GM18526 (cell line): ENCODE results near the gene EIF6.

Experiments used
- POLR2A ChIP-seq: IDR thresholded peaks from 3 replicates; pipeline ENCODE4 v1.6.1; 2011; ENCODE audit not compliant: insufficient read length; ENCODE audit errors: extremely low read depth

Gene EIF6

DNA sequence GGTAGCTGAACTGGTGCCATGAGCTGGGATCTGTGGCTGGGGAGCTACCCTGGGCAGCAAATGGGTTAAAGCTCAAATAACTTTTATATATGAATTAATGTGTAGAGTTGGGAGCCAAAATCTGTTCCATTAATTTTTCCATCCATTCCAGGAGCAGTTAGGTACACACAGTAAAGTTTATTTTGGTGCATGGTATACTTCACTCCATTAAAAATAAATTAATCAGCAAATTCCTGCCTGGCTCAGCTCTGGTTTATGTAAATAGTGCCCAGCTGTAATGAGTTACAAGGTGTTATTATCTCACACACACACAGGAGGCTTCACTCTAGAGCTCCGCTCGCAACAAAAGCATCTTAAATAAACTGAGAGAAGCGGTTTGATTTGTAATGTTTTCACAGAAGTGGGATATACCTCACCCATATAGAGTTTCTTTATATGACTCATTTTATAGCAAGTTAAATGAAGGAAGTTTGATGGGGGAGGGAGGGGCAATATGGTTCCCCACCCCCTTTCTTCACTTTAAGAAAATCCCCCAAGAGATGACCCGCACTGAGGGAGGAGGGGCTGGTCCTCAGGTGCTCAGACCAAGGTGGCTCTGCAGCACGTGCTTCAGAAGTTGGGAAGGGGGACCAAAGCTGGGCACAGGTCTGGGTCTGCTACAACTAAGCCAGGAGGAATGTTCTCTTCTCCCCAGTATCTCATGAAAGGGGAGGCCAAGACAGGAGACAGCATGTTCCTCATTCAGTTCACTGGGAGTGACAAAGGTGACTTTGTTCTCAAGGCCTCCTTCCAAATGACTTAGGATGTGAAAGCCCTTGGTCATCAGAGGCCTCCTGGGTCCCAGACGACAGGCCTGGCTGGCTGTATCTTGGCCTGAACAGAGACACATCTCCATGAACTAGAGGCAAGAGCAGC, 18.1 kb upstream of the EIF6 start:
- TF ChIP-seq POLR2A, result no peak

GRCh38 chr20:35301426-35301825, 16.9 kb upstream of the EIF6 start:
- no peak for TF ChIP-seq POLR2A

GRCh38 chr20:35300469-35301262, 16.1 kb upstream of the EIF6 start:
- no peak for TF ChIP-seq POLR2A

DNA sequence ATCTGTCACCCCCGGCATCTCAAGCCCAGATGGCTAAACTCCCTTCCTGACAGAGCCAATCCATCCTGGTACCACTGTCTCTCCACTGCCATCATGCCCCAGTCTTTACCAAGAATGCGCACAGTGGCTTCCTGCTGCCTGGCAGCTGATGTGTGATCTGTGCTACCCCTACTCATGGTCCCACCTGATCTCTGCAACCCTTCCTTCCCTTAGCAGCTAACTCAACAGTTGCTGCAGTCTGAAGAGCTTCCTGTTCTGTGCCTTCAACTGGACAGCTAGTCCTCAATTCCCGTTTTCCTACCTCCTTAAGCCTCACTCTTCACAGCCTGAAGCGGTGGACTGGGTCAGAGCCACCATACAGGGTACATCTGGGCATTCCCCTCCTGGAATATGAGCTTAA, 15.2 kb upstream of the EIF6 start:
- no peak for TF ChIP-seq POLR2A

DNA sequence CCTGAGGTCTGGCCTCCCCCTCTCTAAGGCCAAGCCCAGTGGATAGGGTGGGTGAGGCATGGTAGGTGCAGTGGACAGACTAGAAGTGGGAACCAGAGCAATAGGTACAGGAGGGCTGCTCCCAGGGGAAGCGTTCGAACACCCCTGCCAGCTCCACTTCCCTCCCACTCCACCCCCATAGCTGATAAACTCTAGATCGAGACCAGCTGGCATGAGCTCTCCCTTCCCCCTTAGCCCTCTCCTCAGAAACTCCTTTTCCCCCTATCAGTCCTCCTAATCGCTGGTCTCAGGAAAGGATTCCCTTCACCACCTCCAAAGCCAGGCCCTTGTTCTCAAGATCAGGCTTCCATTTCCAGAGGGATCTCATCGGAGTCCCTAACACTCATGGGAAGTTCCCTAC, 13.7 kb upstream of the EIF6 start:
- no peak for TF ChIP-seq POLR2A

GRCh38 chr20:35297740-35298139, 13.2 kb upstream of the EIF6 start:
- no peak for TF ChIP-seq POLR2A

DNA sequence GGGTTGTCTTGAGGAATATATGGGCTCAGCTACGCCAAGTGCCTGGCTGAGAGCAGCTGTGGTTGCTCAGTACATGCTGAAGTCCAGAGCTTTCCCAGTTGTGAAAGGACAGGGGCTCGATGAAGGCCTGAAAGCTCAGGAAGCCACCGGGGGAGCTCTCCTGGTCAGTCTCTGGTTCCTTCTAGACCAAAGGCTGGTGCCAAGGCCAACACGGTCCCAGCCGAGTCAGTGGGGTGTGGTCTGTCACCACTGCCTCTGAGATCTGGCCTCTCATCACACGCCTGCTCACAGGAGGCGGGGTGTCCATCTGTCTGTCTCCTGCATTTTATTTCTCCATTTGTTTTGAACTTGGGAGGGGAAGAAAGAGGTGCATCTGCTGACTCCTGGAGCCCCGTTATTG, 12.6 kb upstream of the EIF6 start:
- TF ChIP-seq POLR2A, result no peak

DNA sequence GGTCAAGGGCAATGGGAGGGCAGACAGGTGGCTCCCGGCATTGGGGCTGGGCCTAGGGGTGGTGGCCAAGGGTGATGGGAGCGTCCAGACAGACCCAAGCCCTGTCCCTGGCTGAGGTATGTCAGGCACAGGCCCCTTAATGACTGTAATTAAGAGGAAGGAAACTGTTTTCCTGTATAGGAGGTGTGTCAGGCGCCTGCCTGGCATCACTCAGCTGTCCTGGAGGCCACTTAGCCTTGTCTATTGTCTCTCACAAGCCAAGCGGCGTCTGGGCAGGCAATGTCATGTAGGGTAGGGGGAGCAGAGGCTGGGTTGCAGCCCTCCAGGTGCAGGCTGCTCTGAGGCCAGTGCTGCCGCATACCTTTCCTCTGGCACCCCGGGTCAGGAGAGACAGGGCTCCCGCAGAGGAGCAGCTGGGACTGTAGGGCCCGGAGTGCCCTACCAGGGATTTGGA, 11.6 kb upstream of the EIF6 start:
- TF ChIP-seq POLR2A, result no peak

GRCh38 chr20:35295674-35296073, 11.1 kb upstream of the EIF6 start:
- TF ChIP-seq POLR2A, result no peak

DNA sequence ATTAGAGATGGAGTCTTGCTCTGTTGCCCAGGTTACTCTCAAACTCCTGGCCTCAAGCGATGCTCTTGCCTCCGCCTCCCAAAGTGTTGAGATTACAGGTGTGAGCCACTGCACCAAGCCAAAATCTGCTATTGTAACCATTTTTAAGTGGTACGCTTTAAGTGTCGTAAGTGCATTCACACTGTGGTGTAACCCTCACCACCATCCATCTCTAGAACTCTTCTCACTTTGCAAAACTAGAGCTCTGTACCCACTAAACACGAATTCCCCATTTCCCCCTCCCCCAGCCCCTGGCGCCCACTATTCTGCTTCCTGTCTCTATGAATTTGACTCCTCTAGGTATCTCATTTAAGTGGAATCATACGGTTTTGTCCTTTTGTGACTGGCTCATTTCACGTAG, 10.5 kb upstream of the EIF6 start:
- no peak for TF ChIP-seq POLR2A

- no peak for TF ChIP-seq POLR2A
Observed at GRCh38 chr20:35294293-35294685, 9.7 kb upstream of the EIF6 start.

GRCh38 chr20:35293303-35294292, 9.0 kb upstream of the EIF6 start:
- no peak for TF ChIP-seq POLR2A

DNA sequence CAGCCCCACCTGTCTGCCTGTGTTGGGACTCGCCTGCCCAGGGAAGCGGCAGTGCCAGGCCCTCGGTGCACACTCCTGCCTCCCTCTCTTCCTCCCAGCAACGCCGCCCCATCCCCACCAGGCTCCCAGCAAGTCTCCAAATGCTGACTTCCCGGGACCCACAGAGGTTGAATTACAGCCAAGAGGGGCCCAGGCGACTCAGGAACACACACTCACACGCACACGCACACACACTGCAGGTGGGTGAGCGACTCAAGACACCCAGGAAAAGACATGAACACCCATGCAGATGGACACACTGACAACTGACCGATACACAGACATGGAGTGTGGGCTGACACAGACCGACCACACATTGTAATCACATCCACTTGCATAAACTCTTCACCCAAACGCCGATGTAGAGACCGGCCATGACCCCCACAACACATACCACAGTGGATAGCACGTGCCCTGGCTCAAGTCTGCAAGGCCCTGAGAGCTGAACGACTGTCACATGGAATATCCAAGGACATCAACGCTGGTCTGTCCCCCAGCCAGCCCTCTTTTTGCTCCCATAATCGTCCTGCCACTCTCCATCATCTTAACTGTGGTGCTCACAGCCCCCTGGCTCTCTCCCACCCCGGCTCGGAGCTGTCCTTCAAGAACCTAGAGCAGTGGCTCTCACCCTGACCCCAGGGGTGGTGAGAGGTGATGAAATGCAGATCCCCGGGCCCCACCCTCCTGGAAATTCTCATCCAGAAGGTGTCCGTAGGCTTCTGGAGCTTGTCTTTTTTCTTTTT, 8.1 kb upstream of the EIF6 start:
- TF ChIP-seq POLR2A, result no peak
